ENCODE results near the gene ST6GALNAC3.
A peak's percentile ranks its signal among the peaks of the same experiment; 100 is the strongest.

The ST6GALNAC3 gene

GRCh38 chr1:76254104-76255030 lies 179.8 kb downstream of the ST6GALNAC3 start:
- H3K56ac ChIP-seq (ENCODE audit: low read length), result no peak overlapping the region
- no peaks in the 10 kb centered on the region for H3K27me3 ChIP-seq (ENCODE audit: insufficient read depth, low read length, poor library complexity)
- H3K79me1 ChIP-seq (ENCODE audit: low read length), result no peaks in the 10 kb centered on the region
- no peak overlapping the region for H3K27ac ChIP-seq (ENCODE audit: low read depth, low read length)
- H3K4me3 ChIP-seq (ENCODE audit: low read length), result no peak overlapping the region
- no peak overlapping the region for H2AK5ac ChIP-seq (ENCODE audit: low read length)
- no peak overlapping the region for H3K9ac ChIP-seq (ENCODE audit: low read length)
- H3K36me3 ChIP-seq (ENCODE audit: control insufficient read depth, insufficient read depth, low read length), result no peaks in the 10 kb centered on the region
- H3K4me1 ChIP-seq (ENCODE audit: control insufficient read depth, low read depth, low read length), result peaks cover 9% of the 10 kb centered on the region
- no peak overlapping the region for H2BK15ac ChIP-seq (replicated peaks; ENCODE audit: low read depth)
- H4K8ac ChIP-seq (ENCODE audit: low read depth, low read length), result no peak overlapping the region
- no CpG with 5 or more reads among the region's 9 CpGs for WGBS (ENCODE audit: extremely low coverage, insufficient coverage, low lambda C conversion rate)
- DNase-seq, result peak; percentile 76
- H3K23ac ChIP-seq (ENCODE audit: low read length), result no peak overlapping the region
- H3K79me2 ChIP-seq (ENCODE audit: control insufficient read depth, insufficient read depth, low read length), result no peaks in the 10 kb centered on the region
- peak overlapping the region; percentile 39 for H3K18ac ChIP-seq (ENCODE audit: low read length)
- H3K4ac ChIP-seq (ENCODE audit: low read depth, low read length), result no peak overlapping the region
- H3K4me2 ChIP-seq (ENCODE audit: low read length), result no peak overlapping the region
- H4K5ac ChIP-seq (ENCODE audit: low read length), result no peak overlapping the region
- peak overlapping the region; percentile 1 for H2BK120ac ChIP-seq (ENCODE audit: low read depth, low read length)
- H2BK5ac ChIP-seq (ENCODE audit: low read length), result no peak overlapping the region

DNA sequence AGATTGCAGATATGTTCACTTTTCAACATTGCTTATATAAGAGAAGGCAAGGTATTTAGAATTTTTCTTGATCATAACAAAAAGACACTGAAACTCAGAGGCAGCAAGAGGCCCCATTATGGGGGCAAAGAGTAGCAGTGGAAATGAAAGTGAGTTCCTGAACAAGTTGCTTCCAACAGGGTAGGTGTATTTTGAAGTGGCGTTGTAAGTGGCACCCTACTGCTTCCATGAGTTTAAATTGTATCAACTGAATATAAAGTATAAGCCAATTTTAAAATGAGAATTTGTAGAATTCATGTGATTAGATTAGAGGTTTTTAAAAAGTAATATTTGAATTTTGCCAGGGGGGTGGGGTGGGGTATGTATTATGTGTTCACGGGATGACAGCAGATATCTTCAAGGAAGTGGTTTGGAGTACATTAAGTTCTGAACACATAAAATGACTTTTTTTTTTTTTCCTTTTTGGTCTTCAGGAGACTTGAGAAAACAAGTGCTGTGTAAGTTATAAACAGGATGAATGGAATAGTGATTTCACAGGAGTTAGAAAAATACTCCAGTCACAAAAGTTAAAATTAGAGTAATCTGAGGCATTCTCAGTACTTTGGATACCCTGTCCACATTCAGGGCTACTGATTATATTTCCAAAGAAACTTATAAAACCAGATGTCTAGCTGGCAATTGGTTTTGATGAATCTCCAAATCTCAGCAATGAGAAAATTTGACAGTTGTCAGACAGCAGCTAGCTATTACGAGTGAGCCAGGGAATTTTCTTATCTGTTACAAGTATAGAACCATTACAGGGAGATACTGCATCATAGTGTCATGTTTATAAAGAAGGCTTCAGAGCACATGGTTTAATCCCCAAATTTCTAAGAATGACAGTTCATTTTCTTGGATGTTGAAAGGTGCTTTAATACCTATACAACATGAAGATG lies 182.0 kb downstream of the ST6GALNAC3 start:
- H3K23ac ChIP-seq (ENCODE audit: low read length), result no peak overlapping the region
- no peak overlapping the region for H3K4ac ChIP-seq (ENCODE audit: low read depth, low read length)
- H2BK5ac ChIP-seq (ENCODE audit: low read length), result no peak overlapping the region
- no peak overlapping the region for H3K9ac ChIP-seq (ENCODE audit: low read length)
- no peak overlapping the region for H4K8ac ChIP-seq (ENCODE audit: low read depth, low read length)
- no peak overlapping the region for H2BK15ac ChIP-seq (replicated peaks; ENCODE audit: low read depth)
- H3K27me3 ChIP-seq (ENCODE audit: insufficient read depth, low read length, poor library complexity), result no peaks in the 10 kb centered on the region
- H3K4me1 ChIP-seq (ENCODE audit: control insufficient read depth, low read depth, low read length), result peaks cover 1% of the 10 kb centered on the region
- no peak overlapping the region for H2BK120ac ChIP-seq (ENCODE audit: low read depth, low read length)
- H3K36me3 ChIP-seq (ENCODE audit: control insufficient read depth, insufficient read depth, low read length), result no peaks in the 10 kb centered on the region
- no peak overlapping the region for H3K4me2 ChIP-seq (ENCODE audit: low read length)
- WGBS (ENCODE audit: extremely low coverage, insufficient coverage, low lambda C conversion rate), result 100% methylated on average over 1 of the region's 3 CpGs
- no peak overlapping the region for H3K18ac ChIP-seq (ENCODE audit: low read length)
- no peak overlapping the region for H3K4me3 ChIP-seq (ENCODE audit: low read length)
- H2AK5ac ChIP-seq (ENCODE audit: low read length), result no peak overlapping the region
- no peaks in the 10 kb centered on the region for H3K79me1 ChIP-seq (ENCODE audit: low read length)
- no peaks in the 10 kb centered on the region for H3K79me2 ChIP-seq (ENCODE audit: control insufficient read depth, insufficient read depth, low read length)
- H3K56ac ChIP-seq (ENCODE audit: low read length), result no peak overlapping the region
- no peak overlapping the region for H4K5ac ChIP-seq (ENCODE audit: low read length)
- no peak overlapping the region for H3K27ac ChIP-seq (ENCODE audit: low read depth, low read length)
- DNase-seq, result no peak

- Histone ChIP-seq H4K8ac (ENCODE audit: low read depth, low read length) (no peak overlapping the region), H3K23ac (ENCODE audit: low read length) (no peak overlapping the region), H2BK120ac (ENCODE audit: low read depth, low read length) (no peak overlapping the region), H3K4me1 (ENCODE audit: control insufficient read depth, low read depth, low read length) (no peaks in the 10 kb centered on the region), H4K5ac (ENCODE audit: low read length) (no peak overlapping the region), H3K9ac (ENCODE audit: low read length) (no peak overlapping the region), H2AK5ac (ENCODE audit: low read length) (no peak overlapping the region), H3K56ac (ENCODE audit: low read length) (no peak overlapping the region), H3K79me2 (ENCODE audit: control insufficient read depth, insufficient read depth, low read length) (no peaks in the 10 kb centered on the region), H3K4me3 (ENCODE audit: low read length) (no peak overlapping the region), H3K18ac (ENCODE audit: low read length) (no peak overlapping the region), H3K79me1 (ENCODE audit: low read length) (no peaks in the 10 kb centered on the region), H2BK15ac (replicated peaks; ENCODE audit: low read depth) (no peak overlapping the region), H3K4ac (ENCODE audit: low read depth, low read length) (no peak overlapping the region), H2BK5ac (ENCODE audit: low read length) (no peak overlapping the region), H3K27me3 (ENCODE audit: insufficient read depth, low read length, poor library complexity) (no peaks in the 10 kb centered on the region), H3K4me2 (ENCODE audit: low read length) (no peak overlapping the region), H3K27ac (ENCODE audit: low read depth, low read length) (no peak overlapping the region), H3K36me3 (ENCODE audit: control insufficient read depth, insufficient read depth, low read length) (no peaks in the 10 kb centered on the region)
- DNase-seq, result no peak
- WGBS (ENCODE audit: extremely low coverage, insufficient coverage, low lambda C conversion rate), result no CpG with 5 or more reads among the region's 2 CpGs
Observed at GRCh38 chr1:76257823-76258222, 183.3 kb downstream of the ST6GALNAC3 start.

GRCh38 chr1:76259270-76259669 lies 184.7 kb downstream of the ST6GALNAC3 start:
- no peak overlapping the region for H2BK15ac ChIP-seq (replicated peaks; ENCODE audit: low read depth)
- no peak overlapping the region for H2BK5ac ChIP-seq (ENCODE audit: low read length)
- no peaks in the 10 kb centered on the region for H3K27me3 ChIP-seq (ENCODE audit: insufficient read depth, low read length, poor library complexity)
- no peak overlapping the region for H4K8ac ChIP-seq (ENCODE audit: low read depth, low read length)
- no peaks in the 10 kb centered on the region for H3K36me3 ChIP-seq (ENCODE audit: control insufficient read depth, insufficient read depth, low read length)
- H3K18ac ChIP-seq (ENCODE audit: low read length), result no peak overlapping the region
- DNase-seq, result no peak
- no peak overlapping the region for H3K27ac ChIP-seq (ENCODE audit: low read depth, low read length)
- no peak overlapping the region for H3K56ac ChIP-seq (ENCODE audit: low read length)
- no peaks in the 10 kb centered on the region for H3K4me1 ChIP-seq (ENCODE audit: control insufficient read depth, low read depth, low read length)
- no peak overlapping the region for H3K4ac ChIP-seq (ENCODE audit: low read depth, low read length)
- H4K5ac ChIP-seq (ENCODE audit: low read length), result no peak overlapping the region
- no peak overlapping the region for H3K23ac ChIP-seq (ENCODE audit: low read length)
- WGBS (ENCODE audit: extremely low coverage, insufficient coverage, low lambda C conversion rate), result no CpG with 5 or more reads among the region's 1 CpG
- H3K79me1 ChIP-seq (ENCODE audit: low read length), result no peaks in the 10 kb centered on the region
- no peak overlapping the region for H2BK120ac ChIP-seq (ENCODE audit: low read depth, low read length)
- H3K4me3 ChIP-seq (ENCODE audit: low read length), result no peak overlapping the region
- H3K9ac ChIP-seq (ENCODE audit: low read length), result no peak overlapping the region
- H3K79me2 ChIP-seq (ENCODE audit: control insufficient read depth, insufficient read depth, low read length), result no peaks in the 10 kb centered on the region
- H2AK5ac ChIP-seq (ENCODE audit: low read length), result no peak overlapping the region
- H3K4me2 ChIP-seq (ENCODE audit: low read length), result no peak overlapping the region

DNA sequence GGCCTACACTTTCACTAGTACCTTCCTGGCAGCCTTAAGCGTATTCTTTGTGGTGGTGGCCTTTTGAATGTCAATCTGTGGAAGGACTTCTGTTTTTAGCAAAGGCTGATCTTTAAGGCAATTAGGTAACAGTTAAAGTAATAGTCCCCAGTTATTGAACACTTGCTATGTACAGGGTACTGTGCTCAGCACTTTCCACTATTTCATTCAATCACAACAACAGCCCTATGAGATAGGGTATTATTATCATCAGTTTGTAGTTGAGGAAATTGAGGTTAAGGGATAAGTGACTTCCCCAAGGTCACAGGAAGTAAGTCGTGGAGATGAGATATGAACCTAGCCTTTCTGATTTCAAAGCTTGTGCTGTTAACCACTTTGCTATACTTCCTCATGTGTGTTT lies 185.7 kb downstream of the ST6GALNAC3 start:
- H3K23ac ChIP-seq (ENCODE audit: low read length), result no peak overlapping the region
- H3K18ac ChIP-seq (ENCODE audit: low read length), result no peak overlapping the region
- no peak overlapping the region for H2BK5ac ChIP-seq (ENCODE audit: low read length)
- H2AK5ac ChIP-seq (ENCODE audit: low read length), result no peak overlapping the region
- H4K5ac ChIP-seq (ENCODE audit: low read length), result no peak overlapping the region
- H2BK120ac ChIP-seq (ENCODE audit: low read depth, low read length), result no peak overlapping the region
- no peaks in the 10 kb centered on the region for H3K4me1 ChIP-seq (ENCODE audit: control insufficient read depth, low read depth, low read length)
- H3K79me2 ChIP-seq (ENCODE audit: control insufficient read depth, insufficient read depth, low read length), result no peaks in the 10 kb centered on the region
- no peak overlapping the region for H3K4ac ChIP-seq (ENCODE audit: low read depth, low read length)
- no peak overlapping the region for H2BK15ac ChIP-seq (replicated peaks; ENCODE audit: low read depth)
- H3K9ac ChIP-seq (ENCODE audit: low read length), result no peak overlapping the region
- H3K56ac ChIP-seq (ENCODE audit: low read length), result no peak overlapping the region
- H3K27me3 ChIP-seq (ENCODE audit: insufficient read depth, low read length, poor library complexity), result no peaks in the 10 kb centered on the region
- no peak overlapping the region for H3K4me2 ChIP-seq (ENCODE audit: low read length)
- no CpG with 5 or more reads among the region's 2 CpGs for WGBS (ENCODE audit: extremely low coverage, insufficient coverage, low lambda C conversion rate)
- DNase-seq, result no peak
- H3K36me3 ChIP-seq (ENCODE audit: control insufficient read depth, insufficient read depth, low read length), result no peaks in the 10 kb centered on the region
- H4K8ac ChIP-seq (ENCODE audit: low read depth, low read length), result no peak overlapping the region
- H3K79me1 ChIP-seq (ENCODE audit: low read length), result no peaks in the 10 kb centered on the region
- no peak overlapping the region for H3K4me3 ChIP-seq (ENCODE audit: low read length)
- H3K27ac ChIP-seq (ENCODE audit: low read depth, low read length), result no peak overlapping the region

All from mesendoderm (in vitro differentiated cells).